Skeletal muscle tissue (tissue), 5 donors: Measurements from ENCODE around the gene RDH8. TPM values are rescaled to one million over a fixed set of nuclear protein-coding genes. Genes with fewer than 3 reads are reported as not detected.

Experiments
- H3K27ac ChIP-seq: one replicate; pipeline ENCODE4 v1.7.0; 2013; ENCODE audit warnings: mild to moderate bottlenecking, low read depth, low read length, inconsistent platforms
- H3K27me3 ChIP-seq, 3 donors: one replicate each; pipeline ENCODE4 v1.7.0; 2013; ENCODE audit warnings: low read length in 3 of 3; ENCODE audit not compliant: control insufficient read depth in 3 of 3, insufficient read depth in 3 of 3
- H3K36me3 ChIP-seq, 3 donors: one replicate each; pipeline ENCODE4 v1.7.0; 2013; ENCODE audit warnings: low read length in 3 of 3; ENCODE audit not compliant: control insufficient read depth in 3 of 3, insufficient read depth in 3 of 3
- H3K4me1 ChIP-seq, 3 donors: one replicate each; pipeline ENCODE4 v1.7.0; 2013; ENCODE audit warnings: low read length in 3 of 3, mild to moderate bottlenecking in 3 of 3; ENCODE audit not compliant: control insufficient read depth in 3 of 3, insufficient read depth in 3 of 3
- H3K4me3 ChIP-seq, 3 donors: one replicate each; pipeline ENCODE4 v1.7.0; 2013; ENCODE audit warnings: low read length in 3 of 3
- H3K9ac ChIP-seq, 3 donors: one replicate each; pipeline ENCODE4 v1.7.0; 2013; ENCODE audit warnings: low read length in 3 of 3, mild to moderate bottlenecking in 3 of 3, moderate library complexity in 2 of 3, low read depth in 1 of 3
- H3K9me3 ChIP-seq, 3 donors: one replicate each; pipeline ENCODE4 v1.7.0; 2013; ENCODE audit warnings: low read length in 3 of 3; ENCODE audit not compliant: control insufficient read depth in 3 of 3
- small RNA-seq: library from RNA; depleted of rRNA; stranded (forward); fragments of <200 nt; gene quantifications from one replicate; pipeline ENCODE3, GENCODE V24; 2014
- total RNA-seq: library from RNA; depleted of rRNA; stranded (reverse); fragments of >200 nt; gene quantifications from one replicate; pipeline ENCODE4 v1.2.3, GENCODE V29; 2014
- donor health status: Osteomylitis.

Gene RDH8
- total RNA-seq, 1 donor from 2014 or later = not detected

- peaks cover 2 to 7% (median 5%) of the 10 kb centered on the region in 3 donors for H3K9me3 ChIP-seq
- no peaks in the 10 kb centered on the region for H3K4me1 ChIP-seq
- H3K9ac ChIP-seq = no peak overlapping the region
- peaks cover 0 to 9% (median 0%) of the 10 kb centered on the region in 3 donors for H3K27me3 ChIP-seq
- H3K4me3 ChIP-seq = no peak overlapping the region
- no peak overlapping the region for H3K27ac ChIP-seq
- no peaks in the 10 kb centered on the region for H3K36me3 ChIP-seq
Measured at GRCh38 chr19:10049626-10050025, 36.3 kb downstream of the RDH8 start.

GRCh38 chr19:10052602-10053360 is 39.5 kb downstream of the RDH8 start:
- Histone ChIP-seq H3K27ac (no peak overlapping the region), H3K4me3 (no peak overlapping the region), H3K36me3 (no peaks in the 10 kb centered on the region), H3K9ac (no peak overlapping the region), H3K4me1 (no peaks in the 10 kb centered on the region), H3K27me3 (no peaks in the 10 kb centered on the region), H3K9me3 (peaks cover 0 to 6% (median 0%) of the 10 kb centered on the region in 3 donors)

GRCh38 chr19:10061717-10062310 is 48.5 kb downstream of the RDH8 start:
- no peak overlapping the region for H3K9ac ChIP-seq
- no peak overlapping the region for H3K4me3 ChIP-seq
- peaks cover 8 to 23% (median 11%) of the 10 kb centered on the region in 3 donors for H3K27me3 ChIP-seq
- no peaks in the 10 kb centered on the region for H3K4me1 ChIP-seq
- no peaks in the 10 kb centered on the region for H3K36me3 ChIP-seq
- no peak overlapping the region for H3K27ac ChIP-seq
- peaks cover 0 to 2% (median 0%) of the 10 kb centered on the region in 3 donors for H3K9me3 ChIP-seq

- H3K27me3 ChIP-seq = peaks cover 4 to 20% (median 4%) of the 10 kb centered on the region in 3 donors
Measured at GRCh38 chr19:10068205-10068604, 54.9 kb downstream of the RDH8 start.

GRCh38 chr19:10069046-10069445 is 55.8 kb downstream of the RDH8 start:
- Histone ChIP-seq H3K27me3 (peaks cover 4 to 18% (median 5%) of the 10 kb centered on the region in 3 donors), H3K9ac (no peak overlapping the region), H3K36me3 (no peaks in the 10 kb centered on the region), H3K27ac (no peak overlapping the region), H3K4me3 (no peak overlapping the region), H3K4me1 (no peaks in the 10 kb centered on the region), H3K9me3 (peaks cover 0 to 4% (median 0%) of the 10 kb centered on the region in 3 donors)

More at GRCh38 chr19:10068205-10068604, 54.9 kb downstream of the RDH8 start:
- H3K27ac ChIP-seq = no peak overlapping the region
- no peaks in the 10 kb centered on the region for H3K36me3 ChIP-seq
- no peak overlapping the region for H3K9ac ChIP-seq
- H3K4me3 ChIP-seq = no peak overlapping the region
- H3K4me1 ChIP-seq = no peaks in the 10 kb centered on the region
- peaks cover 0 to under 1% (median 0%) of the 10 kb centered on the region in 3 donors for H3K9me3 ChIP-seq

GRCh38 chr19:10070730-10071446 is 57.6 kb downstream of the RDH8 start:
- Histone ChIP-seq H3K4me1 (no peaks in the 10 kb centered on the region), H3K27me3 (peaks cover 4 to 18% (median 5%) of the 10 kb centered on the region in 3 donors), H3K4me3 (no peak overlapping the region), H3K9ac (no peak overlapping the region), H3K27ac (no peak overlapping the region), H3K36me3 (no peaks in the 10 kb centered on the region), H3K9me3 (peaks cover 0 to 7% (median 0%) of the 10 kb centered on the region in 3 donors)

Small RNA genes within 50 kb of the gene (small RNA-seq; reads per million reads assigned to genes)
- not detected for gene MIR5589

Other genes starting within 250 kb of the RDH8 start
- gene ZNF846, start 244.7 kb upstream of the RDH8 start, total RNA-seq = 15.1 TPM
- 10.4 TPM for gene FBXL12, start 194.4 kb upstream of the RDH8 start, total RNA-seq
- gene UBL5, start 185.6 kb upstream of the RDH8 start, total RNA-seq = 133 TPM
- gene PIN1, start 178.2 kb upstream of the RDH8 start, total RNA-seq = 58.5 TPM
- 18.8 TPM for gene OLFM2, start 77.0 kb upstream of the RDH8 start, total RNA-seq
- 43.3 TPM for gene COL5A3, start 3.0 kb upstream of the RDH8 start, total RNA-seq
- 5.2 TPM for gene SHFL, start 72.8 kb downstream of the RDH8 start, total RNA-seq
- gene ANGPTL6, start 89.2 kb downstream of the RDH8 start, total RNA-seq = 6.3 TPM
- gene PPAN, start 92.9 kb downstream of the RDH8 start, total RNA-seq = 14.6 TPM
- 1.6 TPM for gene P2RY11, start 98.2 kb downstream of the RDH8 start, total RNA-seq
- 421 TPM for gene EIF3G, start 106.4 kb downstream of the RDH8 start, total RNA-seq
- 25.6 TPM for gene DNMT1, start 181.5 kb downstream of the RDH8 start, total RNA-seq
- gene S1PR2, start 217.8 kb downstream of the RDH8 start, total RNA-seq = 9.9 TPM
- gene MRPL4, start 238.7 kb downstream of the RDH8 start, total RNA-seq = 7.8 TPM